GM12874 (cell line): ENCODE results near the gene ATP2B1.

ENCODE experiments used
- TF ChIP-seq, protein P1 (sequence below): IDR thresholded peaks from 2 replicates; pipeline ENCODE4 v1.5.1; 2011; ENCODE audit warnings: low read depth, mild to moderate bottlenecking, control low read depth, low read length, moderate library complexity; ENCODE audit not compliant: insufficient read depth

The ATP2B1 gene

DNA sequence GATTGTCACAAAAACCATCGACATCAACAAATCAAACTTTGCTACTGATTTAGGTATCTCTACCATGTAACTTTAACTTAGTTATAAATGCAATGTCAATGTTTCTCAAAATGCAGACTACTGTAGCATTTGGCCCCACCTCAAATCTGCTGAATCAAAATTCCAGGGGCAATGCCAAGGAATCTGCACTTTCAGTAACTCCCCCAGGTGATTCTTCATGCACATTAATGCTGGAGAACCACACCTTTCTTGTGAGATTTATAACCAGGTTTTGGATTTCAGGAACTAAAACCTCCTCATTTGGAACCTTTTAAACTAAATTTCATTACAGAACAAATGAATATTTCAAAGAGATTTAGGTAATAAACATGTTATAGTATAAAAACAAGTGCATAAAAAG lies 4.9 kb downstream of the ATP2B1 start:
- TF ChIP-seq, protein P1, sequence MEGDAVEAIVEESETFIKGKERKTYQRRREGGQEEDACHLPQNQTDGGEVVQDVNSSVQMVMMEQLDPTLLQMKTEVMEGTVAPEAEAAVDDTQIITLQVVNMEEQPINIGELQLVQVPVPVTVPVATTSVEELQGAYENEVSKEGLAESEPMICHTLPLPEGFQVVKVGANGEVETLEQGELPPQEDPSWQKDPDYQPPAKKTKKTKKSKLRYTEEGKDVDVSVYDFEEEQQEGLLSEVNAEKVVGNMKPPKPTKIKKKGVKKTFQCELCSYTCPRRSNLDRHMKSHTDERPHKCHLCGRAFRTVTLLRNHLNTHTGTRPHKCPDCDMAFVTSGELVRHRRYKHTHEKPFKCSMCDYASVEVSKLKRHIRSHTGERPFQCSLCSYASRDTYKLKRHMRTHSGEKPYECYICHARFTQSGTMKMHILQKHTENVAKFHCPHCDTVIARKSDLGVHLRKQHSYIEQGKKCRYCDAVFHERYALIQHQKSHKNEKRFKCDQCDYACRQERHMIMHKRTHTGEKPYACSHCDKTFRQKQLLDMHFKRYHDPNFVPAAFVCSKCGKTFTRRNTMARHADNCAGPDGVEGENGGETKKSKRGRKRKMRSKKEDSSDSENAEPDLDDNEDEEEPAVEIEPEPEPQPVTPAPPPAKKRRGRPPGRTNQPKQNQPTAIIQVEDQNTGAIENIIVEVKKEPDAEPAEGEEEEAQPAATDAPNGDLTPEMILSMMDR: no peak

DNA sequence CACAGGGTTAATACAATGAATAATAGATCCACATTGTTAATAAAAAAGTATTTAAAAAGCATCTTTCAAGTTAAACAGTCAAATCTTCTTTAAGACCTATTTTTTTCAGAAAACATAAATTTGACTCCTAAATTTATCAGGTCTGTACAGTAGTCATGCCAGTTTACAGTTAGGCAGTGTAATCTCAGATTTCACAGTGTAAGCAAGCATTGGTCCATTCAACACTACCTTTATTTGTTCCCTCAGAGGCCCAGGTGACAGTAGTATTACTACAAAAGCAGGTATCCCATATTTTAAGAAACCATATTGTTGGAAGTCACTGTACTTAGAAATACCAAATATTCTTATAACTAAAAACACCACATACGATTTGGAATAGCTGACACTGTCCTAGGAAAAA lies 6.1 kb downstream of the ATP2B1 start:
- TF ChIP-seq, protein P1: no peak

DNA sequence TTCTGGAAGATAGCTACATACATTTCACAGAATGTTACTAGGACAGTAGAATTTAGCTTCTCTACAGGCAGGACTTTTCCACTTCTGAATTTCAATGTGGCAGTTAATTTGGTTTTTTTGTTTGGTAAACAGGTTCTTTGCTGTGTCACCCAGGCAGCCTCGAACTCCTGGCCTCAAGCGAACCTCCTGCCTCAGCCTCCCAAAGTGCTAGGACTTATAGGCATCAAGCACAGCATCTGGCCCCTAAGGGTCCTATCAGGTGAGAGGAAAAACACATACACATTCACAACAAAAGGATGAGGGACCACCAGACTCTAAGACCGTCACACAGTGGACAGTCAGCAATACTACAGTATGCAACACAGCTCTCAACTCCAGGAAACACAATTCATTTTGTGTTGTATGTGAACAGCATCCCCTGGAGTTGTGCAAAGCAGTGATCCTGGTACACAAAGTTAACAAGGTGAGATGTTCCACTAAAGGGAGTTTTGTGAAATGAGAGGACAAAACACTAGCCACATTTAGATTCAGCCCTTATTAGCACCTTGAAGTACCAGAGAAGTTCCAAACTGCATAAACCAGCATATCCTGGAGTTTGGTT lies 6.9 kb downstream of the ATP2B1 start:
- TF ChIP-seq, protein P1: no peak

DNA sequence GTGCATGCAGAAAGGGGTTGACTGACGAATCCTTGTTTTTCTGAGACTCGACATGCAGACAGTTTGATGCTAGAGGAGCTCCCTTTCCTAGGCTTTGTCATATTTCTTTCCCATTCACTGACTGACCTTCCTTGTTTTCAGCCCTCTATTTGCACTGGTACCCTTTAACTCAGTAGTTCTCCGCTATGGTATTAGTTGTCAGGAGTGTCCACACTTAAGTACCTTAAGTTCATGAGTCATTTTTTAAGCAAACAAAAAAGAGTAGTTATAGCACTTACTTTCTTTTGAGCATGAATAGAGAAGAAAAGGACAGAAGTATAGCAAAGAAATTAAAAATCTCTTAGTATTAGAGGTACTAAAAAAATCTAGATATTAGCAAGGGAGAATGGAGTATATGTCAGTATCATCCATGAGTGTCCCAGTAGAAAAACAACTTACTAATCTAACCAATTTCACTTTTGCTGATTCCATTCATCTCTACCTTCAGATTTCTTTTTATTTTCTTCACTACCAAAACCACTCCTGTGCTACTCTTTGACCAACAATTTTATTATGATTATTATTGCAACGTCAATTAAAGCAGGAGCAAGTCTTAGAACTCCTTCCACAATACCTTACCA lies 8.3 kb downstream of the ATP2B1 start:
- TF ChIP-seq, protein P1: no peak

DNA sequence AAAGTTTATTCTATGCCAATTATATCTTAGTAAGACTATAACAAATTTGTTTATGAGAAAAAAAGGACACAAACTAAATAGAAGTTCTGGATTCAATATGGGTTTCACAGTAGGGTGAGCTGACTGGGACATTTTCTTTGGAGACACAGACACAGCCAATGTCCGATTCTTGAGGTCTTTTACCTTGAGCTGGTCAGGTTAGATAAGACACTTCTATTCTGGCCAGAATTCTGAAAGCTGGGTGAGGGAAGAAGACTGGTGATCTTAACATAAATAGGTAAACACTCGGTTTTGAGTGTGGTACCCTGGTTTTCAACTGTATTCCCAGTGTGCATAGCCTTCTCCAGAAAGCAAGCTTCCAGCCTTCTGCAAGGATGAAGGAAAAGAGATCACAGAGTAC lies 10.0 kb downstream of the ATP2B1 start:
- TF ChIP-seq, protein P1: no peak

DNA sequence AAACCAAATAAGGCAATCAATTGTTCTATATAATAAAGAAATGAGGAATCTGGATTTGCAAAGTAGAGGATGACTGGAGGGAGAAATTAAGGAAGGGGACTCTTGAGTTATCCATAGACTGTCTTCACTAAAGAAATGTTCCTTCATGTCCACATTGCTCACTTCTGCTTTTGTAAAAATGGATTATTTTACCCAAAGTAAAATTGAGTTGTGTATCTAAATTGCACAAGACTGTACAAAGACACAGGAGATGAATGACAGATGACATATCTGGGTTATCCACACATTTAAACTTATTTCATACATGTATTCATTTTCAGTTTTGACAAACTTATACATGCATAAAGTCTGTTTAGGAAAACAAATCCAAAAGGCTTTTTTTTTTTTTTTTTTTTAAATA lies 11.3 kb downstream of the ATP2B1 start:
- TF ChIP-seq, protein P1: no peak

DNA sequence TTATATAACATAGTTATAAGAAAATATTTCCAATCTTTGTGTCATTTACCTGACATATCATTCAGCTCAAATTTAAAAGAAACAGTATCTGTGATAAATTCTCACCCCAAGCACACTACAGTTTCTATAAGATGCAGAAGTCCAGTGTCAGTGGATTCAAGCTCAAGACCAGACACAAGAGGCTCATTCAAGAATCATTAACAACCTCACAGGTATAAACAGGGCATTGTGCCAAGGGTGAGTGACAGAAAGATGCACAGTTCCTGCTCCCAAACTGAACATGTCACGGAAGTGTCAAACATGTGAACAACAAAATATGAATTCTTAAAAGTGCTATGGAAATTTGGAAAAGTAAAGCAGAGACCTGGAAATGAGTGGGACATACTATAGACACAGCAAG lies 12.8 kb downstream of the ATP2B1 start:
- TF ChIP-seq, protein P1: no peak
